Activated CD4-positive, alpha-beta T cell treated with anti-CD3 and anti-CD28 coated beads, Interleukin-2, Interleukin-4, amounts not matched to agents 100 ng/mL and 50 ng/mL, durations not matched to agents 16 hours and 8 hours (primary cell): Measurements from ENCODE around the gene OR6S1.
A peak's percentile ranks its signal among the peaks of the same experiment; 100 is the strongest.

Source experiments
- DNase-seq: peaks from one replicate; pipeline ENCODE4 v3.0.0-alpha.2; 2020; ENCODE audit warnings: low spot score

The OR6S1 gene, protein sequence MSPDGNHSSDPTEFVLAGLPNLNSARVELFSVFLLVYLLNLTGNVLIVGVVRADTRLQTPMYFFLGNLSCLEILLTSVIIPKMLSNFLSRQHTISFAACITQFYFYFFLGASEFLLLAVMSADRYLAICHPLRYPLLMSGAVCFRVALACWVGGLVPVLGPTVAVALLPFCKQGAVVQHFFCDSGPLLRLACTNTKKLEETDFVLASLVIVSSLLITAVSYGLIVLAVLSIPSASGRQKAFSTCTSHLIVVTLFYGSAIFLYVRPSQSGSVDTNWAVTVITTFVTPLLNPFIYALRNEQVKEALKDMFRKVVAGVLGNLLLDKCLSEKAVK

DNA sequence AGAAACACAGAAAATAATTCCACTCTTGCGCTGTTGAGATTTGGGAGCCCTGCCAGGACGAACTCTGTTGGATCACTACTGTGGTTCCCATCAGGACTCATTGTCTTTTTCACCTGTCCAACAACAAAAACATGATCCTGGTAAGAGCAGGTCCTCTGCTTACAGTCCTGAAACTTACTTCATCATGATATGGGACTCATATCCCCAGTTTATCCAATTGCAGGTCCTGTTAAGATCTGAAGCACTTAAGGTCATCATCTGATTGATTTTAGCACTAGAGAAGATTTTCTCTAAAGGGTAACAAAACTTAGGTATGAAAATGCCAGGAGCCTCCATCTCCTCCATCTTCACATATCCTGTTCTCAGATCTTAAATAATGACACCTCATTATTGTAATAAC is at the start of gene OR6S1:
Gene OR6S1 (minus strand): TSS at position 101 of the 400 bp plus-strand sequence. CDS start 0 bp downstream, at position 101.
- no peak for DNase-seq

- peak; percentile 74 for DNase-seq
These were observed 49.6 kb upstream of the OR6S1 start for GRCh38 chr14:20690848-20691640.

- DNase-seq: no peak
These were observed 46.8 kb upstream of the OR6S1 start, which contains the start of gene ANG for GRCh38 chr14:20688167-20688839. ANG (plus strand) TSS chr14:20688764; CDS start chr14:20693565, 4,801 bp downstream.

GRCh38 chr14:20687362-20688166 is 46.1 kb upstream of the OR6S1 start:
- no peak for DNase-seq

DNA sequence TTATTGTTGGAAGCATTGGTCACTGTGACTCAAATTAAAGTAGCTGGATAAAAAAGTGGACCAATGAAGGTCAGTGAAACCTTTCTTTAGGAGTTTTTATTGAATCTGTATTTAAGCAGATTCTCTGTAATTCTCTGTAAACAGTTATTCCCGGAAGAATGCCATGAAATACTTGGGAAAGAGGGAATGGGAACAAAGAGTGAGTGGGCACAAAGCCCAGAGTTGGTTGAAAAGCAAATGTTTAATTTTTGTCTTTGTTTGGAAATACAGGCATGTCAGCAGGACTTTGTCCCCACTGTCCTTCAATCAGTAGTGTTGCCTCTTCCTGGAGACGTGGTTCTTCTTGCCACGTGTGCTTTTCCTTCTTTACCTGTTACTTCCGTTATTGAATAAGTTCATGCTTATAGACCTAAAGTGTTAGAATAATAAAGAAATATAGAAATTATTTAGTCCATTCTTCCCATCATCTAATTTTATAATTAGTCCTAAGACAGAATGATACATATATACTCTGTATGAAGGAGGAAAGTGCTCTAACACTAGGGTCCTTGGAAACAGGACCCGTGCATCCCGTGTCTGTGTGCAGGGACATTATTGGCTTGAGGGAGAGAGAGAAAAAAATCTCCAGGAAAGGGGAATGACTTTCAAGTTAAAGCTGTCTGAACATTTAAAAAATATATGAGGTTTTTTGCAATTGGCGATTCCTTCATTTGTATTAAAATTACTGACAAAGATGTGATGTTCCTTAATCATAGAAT is 45.1 kb upstream of the OR6S1 start:
- DNase-seq: no peak

GRCh38 chr14:20684662-20685456 is 43.4 kb upstream of the OR6S1 start:
- DNase-seq: no peak

DNA sequence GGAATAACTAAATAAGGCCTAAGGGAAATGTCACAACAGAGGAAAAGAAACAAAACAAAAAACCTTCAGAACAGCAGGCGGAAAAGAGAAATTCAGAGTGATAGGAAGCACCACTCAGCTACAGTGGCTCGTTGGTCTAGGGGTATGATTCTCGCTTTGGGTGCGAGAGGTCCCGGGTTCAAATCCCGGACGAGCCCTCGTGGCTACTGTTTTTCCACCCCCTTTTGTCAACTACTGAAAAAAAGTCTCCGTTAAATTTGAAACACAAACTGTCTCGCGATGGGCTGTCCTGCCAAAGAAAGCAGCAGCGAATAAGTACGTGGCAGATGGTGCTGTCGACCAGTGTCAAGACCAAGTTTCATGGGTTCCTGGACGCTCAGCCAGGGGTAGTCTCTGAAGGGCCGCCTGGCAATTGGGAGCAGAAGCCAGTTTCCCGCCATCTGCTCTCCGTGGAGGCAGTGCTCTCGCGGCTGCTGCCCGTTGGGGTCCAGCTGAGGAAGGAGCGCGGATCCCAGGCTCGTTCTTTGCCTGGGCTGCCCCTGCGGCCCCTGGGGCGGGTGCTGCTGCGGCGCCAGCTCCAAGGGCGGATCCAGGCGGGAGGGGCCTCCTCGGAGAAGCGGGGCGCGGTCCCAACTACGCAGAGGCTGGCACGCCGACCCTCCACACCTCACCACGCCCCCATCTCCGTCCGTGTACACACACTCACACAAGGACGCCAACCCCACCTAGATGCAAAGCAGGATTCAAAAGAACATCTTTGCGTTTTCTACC is 42.6 kb upstream of the OR6S1 start, which contains the start of gene RNASE4:
Gene RNASE4 (plus strand): TSS at position 670 of the 771 bp plus-strand sequence. CDS start 14,812 bp downstream, outside the sequence.
- peak; percentile 88 for DNase-seq

DNA sequence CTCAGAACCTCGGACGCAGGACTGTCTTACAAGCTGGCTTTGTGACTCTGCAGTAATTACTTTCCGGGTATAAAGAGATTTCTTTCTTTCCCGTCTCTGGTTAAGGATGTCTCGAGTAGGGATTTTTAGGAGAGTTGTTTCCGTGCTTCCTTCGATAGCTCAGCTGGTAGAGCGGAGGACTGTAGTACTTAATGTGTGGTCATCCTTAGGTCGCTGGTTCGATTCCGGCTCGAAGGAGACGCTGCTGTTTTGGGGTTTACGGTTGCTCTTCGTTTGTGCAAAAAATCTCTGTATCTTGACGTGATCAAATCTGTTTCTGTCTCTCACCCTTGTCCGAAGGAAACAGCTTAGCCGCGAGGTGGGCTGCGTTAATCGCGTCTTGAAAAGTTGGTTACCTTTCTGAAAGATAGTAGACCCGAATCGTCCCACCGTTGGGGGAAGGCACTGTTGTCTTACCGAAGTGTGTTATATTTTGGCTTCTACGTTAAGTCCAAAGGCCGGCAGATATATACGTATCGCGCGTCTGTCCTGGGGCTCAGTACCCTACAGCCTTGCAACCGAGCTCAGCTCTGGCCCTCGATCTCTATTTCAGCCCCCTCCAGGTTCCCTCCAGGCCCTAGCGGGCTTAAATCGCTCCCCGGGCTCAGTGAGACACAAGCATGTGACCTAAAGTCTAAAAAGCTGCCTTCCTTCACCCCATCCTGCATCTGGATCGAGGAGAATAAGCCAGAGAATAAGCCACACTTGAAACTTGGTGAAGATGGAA is 41.8 kb upstream of the OR6S1 start:
- DNase-seq: peak; percentile 94

- DNase-seq: peak; percentile 88
These were observed 41.1 kb upstream of the OR6S1 start for GRCh38 chr14:20682435-20683124.

GRCh38 chr14:20682127-20682434 is 40.6 kb upstream of the OR6S1 start:
- no peak for DNase-seq

DNA sequence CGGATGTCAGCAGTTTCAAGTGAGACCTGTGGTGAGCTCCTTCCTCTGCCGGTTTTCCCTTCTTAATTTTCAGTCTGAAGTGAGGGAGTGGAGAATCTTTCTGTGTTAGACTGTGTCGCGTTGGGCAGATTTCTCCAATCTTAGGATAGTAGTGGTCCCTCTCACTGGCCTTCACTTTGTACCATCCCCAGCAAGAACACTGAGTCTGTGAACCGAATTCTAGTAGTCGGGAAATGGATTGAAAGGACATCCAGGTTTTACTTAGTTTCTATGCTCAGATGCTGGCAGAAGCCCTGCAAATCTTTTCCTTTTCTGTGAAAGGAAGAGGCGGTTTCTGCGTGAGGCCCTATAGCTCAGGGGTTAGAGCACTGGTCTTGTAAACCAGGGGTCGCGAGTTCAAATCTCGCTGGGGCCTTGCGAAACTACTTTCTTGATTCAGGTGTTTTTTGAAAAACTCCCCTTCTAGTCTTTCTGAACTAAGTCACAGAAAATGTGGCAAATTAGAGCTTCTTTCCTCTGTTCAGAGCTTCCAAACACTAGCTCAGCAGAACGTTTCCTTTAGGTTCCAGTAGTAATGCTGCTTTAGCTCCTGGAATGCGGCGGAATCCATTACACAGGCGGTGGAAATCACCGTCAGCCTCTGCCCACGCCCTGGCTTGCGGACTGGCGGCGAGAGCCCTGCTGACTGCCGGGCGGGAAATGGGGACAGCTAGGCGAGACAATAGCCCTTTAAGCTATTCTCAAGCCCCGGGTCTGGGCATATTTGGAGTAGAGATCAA is 40.0 kb upstream of the OR6S1 start:
- peak; percentile 93 for DNase-seq

DNA sequence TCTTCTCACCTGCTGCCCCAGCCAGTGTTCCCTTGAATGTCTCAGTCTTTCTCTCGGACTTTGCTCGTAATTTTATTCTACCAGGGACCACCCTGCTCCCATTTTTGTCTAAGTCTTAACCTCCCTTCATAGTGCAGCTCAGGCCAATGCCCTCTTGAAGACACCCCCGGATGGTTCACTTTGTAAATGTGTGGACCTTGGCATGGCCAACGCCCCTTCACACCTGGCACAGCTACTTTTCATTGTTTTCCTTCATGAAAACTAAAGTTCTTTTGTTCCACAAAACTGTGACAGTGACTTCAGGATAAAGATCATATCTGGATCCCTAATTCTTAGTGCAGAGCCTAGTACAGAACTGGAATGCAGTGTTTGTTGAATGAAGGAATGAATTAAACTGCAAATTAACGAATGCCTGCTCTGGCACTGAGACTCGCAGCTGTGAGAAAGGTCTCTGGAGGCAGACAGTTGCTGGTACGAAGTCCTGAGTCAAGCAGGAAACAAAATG is 39.4 kb upstream of the OR6S1 start:
- no peak for DNase-seq

GRCh38 chr14:20680363-20680762 is 38.9 kb upstream of the OR6S1 start:
- no peak for DNase-seq

DNA sequence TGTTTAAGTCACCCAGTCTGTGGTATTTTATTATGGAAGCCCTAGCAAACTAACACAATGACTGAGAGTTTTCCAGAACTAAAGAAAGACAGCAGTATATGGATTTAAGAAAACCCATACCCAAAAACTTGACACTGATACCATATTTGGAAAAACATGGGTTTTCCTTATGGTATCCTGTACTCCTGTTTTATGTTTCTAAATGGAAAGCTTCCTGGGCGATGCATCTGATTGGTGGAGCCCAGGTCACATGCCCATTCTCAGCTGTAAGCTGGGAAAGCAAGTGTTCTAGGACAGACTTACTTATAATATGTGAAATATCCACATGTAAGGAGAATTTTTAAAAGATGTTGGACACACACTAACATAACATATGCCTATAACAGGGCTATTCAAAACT is 38.4 kb upstream of the OR6S1 start:
- DNase-seq: no peak

DNA sequence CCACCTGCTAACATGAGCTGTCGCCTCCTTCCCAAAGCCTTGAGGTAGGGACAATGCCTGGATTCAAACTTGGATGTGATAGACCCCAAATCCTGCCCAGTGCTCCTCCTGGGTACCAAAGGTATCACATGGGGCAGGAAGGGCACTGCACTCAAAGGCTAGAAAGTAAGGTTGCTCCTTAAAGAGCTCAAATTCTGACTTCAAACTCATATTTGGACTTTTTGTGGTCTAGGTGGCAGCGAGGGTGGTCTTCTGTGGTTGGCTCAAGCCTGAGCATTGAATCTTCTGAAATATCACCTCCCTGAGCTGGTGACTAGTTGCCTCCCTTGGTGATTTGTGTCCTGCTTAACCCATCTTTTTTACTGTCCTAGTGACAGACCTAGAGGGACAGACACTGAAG is 34.6 kb upstream of the OR6S1 start:
- no peak for DNase-seq

- no peak for DNase-seq
These were observed 34.2 kb upstream of the OR6S1 start for GRCh38 chr14:20675669-20676068.
